Measurements from ENCODE around the gene KANK3.

DNA sequence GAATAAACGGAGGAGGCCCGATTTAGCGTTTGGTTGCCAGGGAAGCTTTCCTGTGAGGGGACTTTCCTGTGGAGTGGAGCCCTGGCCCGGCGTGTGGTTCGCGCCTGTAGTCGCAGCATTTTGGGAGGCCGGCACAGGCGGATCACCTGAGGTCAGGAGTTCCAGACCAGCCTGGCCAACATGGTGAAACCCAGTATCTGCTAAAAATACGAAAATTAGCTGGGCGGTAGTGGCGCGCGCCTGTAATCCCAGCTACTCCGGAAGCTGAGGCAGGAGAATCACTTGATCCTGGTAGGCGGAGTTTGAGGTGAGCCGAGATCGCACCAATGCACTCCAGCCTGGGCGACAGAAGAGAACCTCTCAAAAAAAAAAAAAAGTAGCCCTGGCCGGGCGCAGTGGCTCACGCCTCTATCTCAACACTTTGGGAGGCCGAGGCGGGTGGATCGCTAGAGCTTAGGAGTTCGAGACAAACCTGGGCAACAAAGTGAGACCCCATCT, 6.9 kb downstream of the KANK3 start:
- TF ChIP-seq CTCF (IDR thresholded peaks at IDR 0.05), result no peak
- no peak for TF ChIP-seq POLR2A (IDR thresholded peaks at IDR 0.05)

Data from adrenal gland (tissue), 5 donors.